Mesothelial cell of epicardium (in vitro differentiated cells): ENCODE data around the gene MYH9. TPM values are rescaled to one million over a fixed set of nuclear protein-coding genes. Genes with fewer than 3 reads are reported as not detected.

Experiments
- DNase-seq, 2 experiments: peaks; one replicate each; pipeline ENCODE4 v3.0.0; 2021; ENCODE audit warnings: low spot score in 2 of 2; ENCODE audit not compliant: unreplicated experiment in 2 of 2
- H3K27ac Mint-ChIP-seq: 2 replicates; pipeline ENCODE4 v1.8.0; 2021; ENCODE audit warnings: mixed read lengths
- H3K27me3 Mint-ChIP-seq: 2 replicates; pipeline ENCODE4 v1.8.0; 2021; ENCODE audit warnings: low read depth, mixed read lengths
- H3K36me3 Mint-ChIP-seq: 2 replicates; pipeline ENCODE4 v1.8.0; 2021; ENCODE audit warnings: mixed read lengths
- H3K4me1 Mint-ChIP-seq: 2 replicates; pipeline ENCODE4 v1.8.0; 2021; ENCODE audit warnings: mixed read lengths
- H3K4me3 Mint-ChIP-seq: 2 replicates; pipeline ENCODE4 v1.8.0; 2021; ENCODE audit warnings: mild to moderate bottlenecking, moderate library complexity, mixed read lengths
- H3K9me3 Mint-ChIP-seq: 2 replicates; pipeline ENCODE4 v1.8.0; 2021; ENCODE audit warnings: mixed read lengths
- total RNA-seq: library from RNA; stranded (reverse); gene quantifications from 3 replicates; pipeline ENCODE4 v1.2.1, GENCODE V29; 2021
- TF ChIP-seq, protein P1 (sequence below): fragments of 200-600 bp; sonication (generic); IDR thresholded peaks from one replicate; pipeline ENCODE4 v1.5.0; 2021; ENCODE audit warnings: antibody characterized with exemption; ENCODE audit not compliant: unreplicated experiment

Gene MYH9
- total RNA-seq, 1 donor from 2014 or later = 341 TPM

DNA sequence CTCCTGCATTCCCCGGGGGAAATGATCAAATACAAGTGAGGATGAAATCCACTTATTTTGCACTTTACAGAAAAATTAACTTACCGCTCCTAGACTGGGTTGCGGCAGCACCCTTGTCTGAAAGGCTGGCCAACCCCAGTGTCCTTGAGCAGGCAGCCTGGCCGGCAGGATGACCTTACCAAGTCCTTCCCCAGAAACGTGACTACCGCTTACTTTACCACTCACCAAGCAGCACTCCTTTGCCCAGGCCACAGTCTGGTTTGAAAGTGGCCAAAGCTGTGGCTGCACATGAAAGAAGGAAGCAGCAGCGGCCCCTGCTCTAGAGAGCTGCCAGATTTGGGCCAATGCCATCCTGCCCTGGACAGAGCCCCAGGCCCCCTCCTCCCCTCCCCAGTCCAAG is 20.3 kb downstream of the MYH9 start:
- H3K4me3 Mint-ChIP-seq = no peak overlapping the region
- no peak for DNase-seq
- H3K9me3 Mint-ChIP-seq = no peaks in the 10 kb centered on the region
- no peaks in the 10 kb centered on the region for H3K36me3 Mint-ChIP-seq
- no peaks in the 10 kb centered on the region for H3K27me3 Mint-ChIP-seq
- peaks cover 89% of the 10 kb centered on the region for H3K4me1 Mint-ChIP-seq
- H3K27ac Mint-ChIP-seq = peak overlapping the region; percentile 100
- TF ChIP-seq, protein P1, sequence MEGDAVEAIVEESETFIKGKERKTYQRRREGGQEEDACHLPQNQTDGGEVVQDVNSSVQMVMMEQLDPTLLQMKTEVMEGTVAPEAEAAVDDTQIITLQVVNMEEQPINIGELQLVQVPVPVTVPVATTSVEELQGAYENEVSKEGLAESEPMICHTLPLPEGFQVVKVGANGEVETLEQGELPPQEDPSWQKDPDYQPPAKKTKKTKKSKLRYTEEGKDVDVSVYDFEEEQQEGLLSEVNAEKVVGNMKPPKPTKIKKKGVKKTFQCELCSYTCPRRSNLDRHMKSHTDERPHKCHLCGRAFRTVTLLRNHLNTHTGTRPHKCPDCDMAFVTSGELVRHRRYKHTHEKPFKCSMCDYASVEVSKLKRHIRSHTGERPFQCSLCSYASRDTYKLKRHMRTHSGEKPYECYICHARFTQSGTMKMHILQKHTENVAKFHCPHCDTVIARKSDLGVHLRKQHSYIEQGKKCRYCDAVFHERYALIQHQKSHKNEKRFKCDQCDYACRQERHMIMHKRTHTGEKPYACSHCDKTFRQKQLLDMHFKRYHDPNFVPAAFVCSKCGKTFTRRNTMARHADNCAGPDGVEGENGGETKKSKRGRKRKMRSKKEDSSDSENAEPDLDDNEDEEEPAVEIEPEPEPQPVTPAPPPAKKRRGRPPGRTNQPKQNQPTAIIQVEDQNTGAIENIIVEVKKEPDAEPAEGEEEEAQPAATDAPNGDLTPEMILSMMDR = no peak

DNA sequence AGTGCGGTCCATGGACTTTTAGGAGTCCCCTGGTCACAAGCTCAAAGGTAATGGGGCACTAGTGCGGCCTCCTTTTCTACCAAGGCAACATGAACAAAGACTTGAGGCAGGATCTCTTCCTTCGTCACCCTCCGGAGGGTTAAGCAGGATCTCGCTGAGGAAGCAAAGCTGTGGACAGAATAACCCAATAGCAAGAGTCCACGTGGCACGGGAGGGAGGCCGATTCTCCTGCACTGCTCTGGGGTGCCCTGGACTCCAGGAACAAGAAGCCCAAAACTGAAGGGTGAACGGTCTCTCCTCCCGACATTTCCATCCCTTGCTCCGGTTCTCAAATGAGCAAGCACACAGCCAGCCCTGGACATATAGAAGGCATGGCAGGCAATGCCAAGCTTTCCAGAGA is 20.7 kb downstream of the MYH9 start:
- no peaks in the 10 kb centered on the region for H3K36me3 Mint-ChIP-seq
- H3K27ac Mint-ChIP-seq = peak overlapping the region; percentile 100
- H3K4me3 Mint-ChIP-seq = no peak overlapping the region
- peaks cover 89% of the 10 kb centered on the region for H3K4me1 Mint-ChIP-seq
- no peaks in the 10 kb centered on the region for H3K27me3 Mint-ChIP-seq
- TF ChIP-seq, protein P1 = no peak
- DNase-seq = no peak
- no peaks in the 10 kb centered on the region for H3K9me3 Mint-ChIP-seq

DNA sequence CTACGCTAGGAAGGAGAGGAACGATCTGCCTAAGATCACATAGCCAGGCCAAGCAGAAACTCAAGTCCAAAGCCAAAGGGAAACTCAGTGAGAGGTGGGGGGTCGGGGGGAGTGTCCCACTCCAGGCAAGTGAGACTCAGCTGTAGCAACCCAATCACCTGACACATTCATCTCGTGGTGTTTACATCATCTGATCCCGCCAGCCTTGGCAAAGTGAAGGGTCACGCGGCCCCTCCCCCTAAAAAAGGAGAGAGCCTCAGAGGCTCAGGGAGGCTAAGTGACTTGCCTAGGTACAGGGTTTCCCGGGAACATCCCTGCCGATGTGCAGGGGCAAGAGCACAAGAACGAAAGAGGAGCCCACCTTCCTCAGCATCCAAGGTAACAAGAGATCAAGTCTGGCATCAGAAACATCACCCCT is 21.5 kb downstream of the MYH9 start:
- Mint-ChIP-seq H3K9me3 (no peaks in the 10 kb centered on the region), H3K4me3 (no peak overlapping the region)

DNA sequence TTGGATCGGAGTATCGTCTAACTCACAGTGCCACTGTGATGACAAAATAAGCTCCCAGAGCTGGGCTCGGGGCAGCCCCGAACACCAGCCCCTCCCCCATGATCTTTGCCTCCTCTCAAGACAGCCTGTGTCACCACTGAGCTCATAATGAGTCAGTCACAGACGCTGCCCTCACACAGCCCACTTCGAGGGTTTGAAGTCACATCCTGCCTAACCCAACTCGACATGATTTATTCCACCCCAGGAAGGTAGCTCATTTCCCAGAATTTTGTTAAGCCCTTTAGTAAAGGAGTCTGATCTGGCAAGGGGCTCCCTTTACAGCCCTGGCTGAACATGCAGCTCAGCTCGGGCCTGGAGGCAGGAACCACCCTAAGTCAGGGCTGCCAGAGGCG is 22.8 kb downstream of the MYH9 start:
- Mint-ChIP-seq H3K27me3 (no peaks in the 10 kb centered on the region), H3K36me3 (no peaks in the 10 kb centered on the region), H3K4me1 (peaks cover 89% of the 10 kb centered on the region), H3K4me3 (no peak overlapping the region), H3K9me3 (no peaks in the 10 kb centered on the region), H3K27ac (peak overlapping the region; percentile 90)
- TF ChIP-seq, protein P1 = no peak
- DNase-seq = no peak

More for the DNA sequence above, 21.5 kb downstream of the MYH9 start:
- H3K4me1 Mint-ChIP-seq = peaks cover 89% of the 10 kb centered on the region
- no peaks in the 10 kb centered on the region for H3K27me3 Mint-ChIP-seq
- H3K27ac Mint-ChIP-seq = peak overlapping the region; percentile 100
- TF ChIP-seq, protein P1 = no peak
- H3K36me3 Mint-ChIP-seq = no peaks in the 10 kb centered on the region
- no peak for DNase-seq

DNA sequence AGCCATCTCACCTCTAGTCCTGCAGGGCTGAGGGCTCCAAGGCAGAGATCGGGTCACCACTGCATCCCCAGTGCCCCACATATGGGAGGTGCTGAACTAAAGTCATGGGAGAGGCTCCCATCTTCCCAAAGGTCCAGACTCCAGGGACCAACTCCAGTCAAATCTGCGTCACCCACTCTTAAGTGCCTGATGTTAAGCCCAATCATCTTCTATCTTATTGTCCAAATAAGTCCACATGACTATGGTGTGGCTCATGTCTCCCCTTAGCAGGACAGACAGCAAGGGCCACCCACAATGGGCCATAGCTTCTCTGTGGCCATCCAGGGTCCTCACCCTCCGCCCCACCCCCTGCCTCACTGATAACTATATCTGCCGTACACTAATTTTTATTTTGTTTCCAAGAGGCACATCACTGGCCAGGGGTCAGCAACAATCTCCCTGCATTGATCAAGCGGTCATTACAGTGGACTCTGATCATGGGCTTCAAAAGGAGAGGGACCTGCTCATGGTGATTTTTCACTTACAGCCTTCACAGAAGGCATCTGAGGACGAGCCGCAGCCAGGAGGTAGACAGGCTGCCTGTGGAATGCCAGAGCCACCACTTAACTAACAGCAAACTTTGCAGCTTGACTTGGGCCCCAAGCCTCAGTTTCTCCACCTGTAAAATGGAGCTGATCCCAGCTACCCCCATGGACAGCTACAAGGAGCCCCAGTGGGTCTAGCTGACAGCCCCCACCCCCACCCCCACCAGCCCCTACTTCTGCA is 23.3 kb downstream of the MYH9 start:
- Mint-ChIP-seq H3K27ac (peak overlapping the region; percentile 98), H3K9me3 (no peaks in the 10 kb centered on the region), H3K4me1 (peaks cover 88% of the 10 kb centered on the region), H3K4me3 (no peak overlapping the region), H3K27me3 (no peaks in the 10 kb centered on the region), H3K36me3 (no peaks in the 10 kb centered on the region)
- TF ChIP-seq, protein P1 = no peak
- no peak for DNase-seq
